ENCODE measurements around the gene GSTM1.
"Not testable (repeated sequence)": the region's sequence is repeated elsewhere in the genome, so short reads cannot be mapped to it uniquely, and the experiment has no call there.

The GSTM1 gene

GRCh38 chr1:109659997-109660690 is 27.5 kb upstream of the GSTM1 start:
- TF ChIP-seq ZC3H10 (CRISPR knock-in tag; IDR thresholded peaks at IDR 0.05), result no peak
- no peak for TF ChIP-seq ZNF565 (CRISPR knock-in tag; conservative IDR thresholded peaks at IDR 0.05; ENCODE audit: low read depth)
- TF ChIP-seq ZNF70 (CRISPR knock-in tag; IDR thresholded peaks at IDR 0.05), result no peak
- no peak for TF ChIP-seq TOX (CRISPR knock-in tag; IDR thresholded peaks at IDR 0.05; ENCODE audit: borderline replicate concordance)
- no peak for TF ChIP-seq TSHZ2 (CRISPR knock-in tag; IDR thresholded peaks at IDR 0.05)
- no peak for TF ChIP-seq ZFP3 (CRISPR knock-in tag; IDR thresholded peaks at IDR 0.05)
- TF ChIP-seq ISL1 (CRISPR knock-in tag; IDR thresholded peaks at IDR 0.05), result no peak
- no peak for TF ChIP-seq SNAI2 (CRISPR knock-in tag; IDR thresholded peaks at IDR 0.05)
- no peak for TF ChIP-seq OSR1 (CRISPR knock-in tag; IDR thresholded peaks at IDR 0.05)
- TF ChIP-seq ZNF8 (CRISPR knock-in tag; IDR thresholded peaks at IDR 0.05), result no peak
- TF ChIP-seq RARB (CRISPR knock-in tag; IDR thresholded peaks at IDR 0.05), result no peak
- no peak for TF ChIP-seq BACH2 (CRISPR knock-in tag; IDR thresholded peaks at IDR 0.05; ENCODE audit: borderline replicate concordance)
- TF ChIP-seq ZFP30 (CRISPR knock-in tag; IDR thresholded peaks at IDR 0.05), result no peak
- no peak for TF ChIP-seq ARNTL (CRISPR knock-in tag; IDR thresholded peaks at IDR 0.05; ENCODE audit: borderline replicate concordance, low read depth)
- ATAC-seq, result no peak

- not testable (repeated sequence) for ATAC-seq
These were observed 27.0 kb upstream of the GSTM1 start for GRCh38 chr1:109660691-109661026.

- ATAC-seq, result no peak
- no peak for TF ChIP-seq PATZ1 (CRISPR knock-in tag; IDR thresholded peaks at IDR 0.05; ENCODE audit: borderline replicate concordance)
- TF ChIP-seq TOX (CRISPR knock-in tag; IDR thresholded peaks at IDR 0.05; ENCODE audit: borderline replicate concordance), result no peak
- TF ChIP-seq RARB (CRISPR knock-in tag; IDR thresholded peaks at IDR 0.05), result no peak
- TF ChIP-seq GLIS3 (CRISPR knock-in tag; IDR thresholded peaks at IDR 0.05), result no peak
- TF ChIP-seq CSDC2 (CRISPR knock-in tag; IDR thresholded peaks at IDR 0.05), result no peak
- no peak for TF ChIP-seq SNAI2 (CRISPR knock-in tag; IDR thresholded peaks at IDR 0.05)
- no peak for TF ChIP-seq ZFP3 (CRISPR knock-in tag; IDR thresholded peaks at IDR 0.05)
- no peak for TF ChIP-seq TSHZ2 (CRISPR knock-in tag; IDR thresholded peaks at IDR 0.05)
- no peak for TF ChIP-seq ZC3H10 (CRISPR knock-in tag; IDR thresholded peaks at IDR 0.05)
- no peak for TF ChIP-seq ZNF565 (CRISPR knock-in tag; conservative IDR thresholded peaks at IDR 0.05; ENCODE audit: low read depth)
These were observed 26.2 kb upstream of the GSTM1 start for GRCh38 chr1:109661391-109661790.

- ATAC-seq, result no peak
- TF ChIP-seq ZNF8 (CRISPR knock-in tag; IDR thresholded peaks at IDR 0.05), result no peak
- no peak for TF ChIP-seq ISL1 (CRISPR knock-in tag; IDR thresholded peaks at IDR 0.05)
- no peak for TF ChIP-seq TSHZ2 (CRISPR knock-in tag; IDR thresholded peaks at IDR 0.05)
- TF ChIP-seq POU6F1 (CRISPR knock-in tag; IDR thresholded peaks at IDR 0.05; ENCODE audit: borderline replicate concordance, low read depth), result no peak
- TF ChIP-seq ZC3H10 (CRISPR knock-in tag; IDR thresholded peaks at IDR 0.05), result no peak
- no peak for TF ChIP-seq RARB (CRISPR knock-in tag; IDR thresholded peaks at IDR 0.05)
- TF ChIP-seq CREB5 (CRISPR knock-in tag; IDR thresholded peaks at IDR 0.05; ENCODE audit: low read depth), result no peak
- TF ChIP-seq GLIS3 (CRISPR knock-in tag; IDR thresholded peaks at IDR 0.05), result no peak
- no peak for TF ChIP-seq CSRNP3 (CRISPR knock-in tag; IDR thresholded peaks at IDR 0.05)
- TF ChIP-seq SNAI2 (CRISPR knock-in tag; IDR thresholded peaks at IDR 0.05), result no peak
These were observed 22.9 kb upstream of the GSTM1 start for GRCh38 chr1:109664671-109665070.

Measured in SK-N-SH treated with all-trans-retinoic acid at 6 μM for 48 hours (cell line).